HEK293 (cell line): ENCODE data around the gene APLF.

Experiments
- CTCF ChIA-PET: fragments of 350-600 bp; formaldehyde crosslinking; extraction: SDS; loops from one replicate; lab custom pipeline; 2021; ENCODE audit warnings: antibody characterized with exemption; lab: Yijun Ruan, JAX
- POLR2A ChIA-PET: fragments of 300-600 bp; formaldehyde crosslinking; extraction: SDS; loops from one replicate; lab custom pipeline; 2020; ENCODE audit warnings: antibody characterized with exemption, inconsistent platforms; lab: Yijun Ruan, JAX
- H3K27ac ChIP-seq: fragments of 200-500 bp; sonication (Bioruptor generic); 2 replicates; pipeline ENCODE4 v1.5.1; 2014; ENCODE audit warnings: low read depth, low read length, control low read depth, inconsistent platforms; ENCODE audit errors: extremely low read depth
- H3K36me3 ChIP-seq, 2 experiments: fragments of 200-500 bp in 1 of 2; sonication (Bioruptor generic) in 1 of 2; 1 replicate in 1 of 2; 2 replicates in 1 of 2; pipeline ENCODE4 v1.5.1; 2014 to 2017; ENCODE audit warnings: inconsistent platforms in 2 of 2, low read length in 2 of 2; ENCODE audit not compliant: control insufficient read depth in 2 of 2, insufficient read depth in 1 of 2
- H3K4me1 ChIP-seq: fragments of 200-500 bp; sonication (Bioruptor generic); 2 replicates; pipeline ENCODE4 v1.5.1; 2014; ENCODE audit warnings: mild to moderate bottlenecking, low read length, inconsistent platforms; ENCODE audit not compliant: control insufficient read depth, insufficient read depth
- H3K4me3 ChIP-seq: 2 replicates; pipeline ENCODE4 v1.5.1; 2011; ENCODE audit warnings: low read depth, mild to moderate bottlenecking, control low read depth, low read length, moderate library complexity
- H3K9me3 ChIP-seq: fragments of 200-500 bp; sonication (Bioruptor generic); 2 replicates; pipeline ENCODE4 v1.5.1; 2014; ENCODE audit warnings: low read depth, low read length, inconsistent platforms; ENCODE audit not compliant: control insufficient read depth, insufficient read depth
- ATF2 ChIP-seq: fragments of 450-650 bp; formaldehyde crosslinking; IDR thresholded peaks from 2 replicates; pipeline ENCODE4 v1.5.1; 2016; ENCODE audit warnings: missing biosample characterization, missing genetic modification characterization, low read depth
- IKZF3 ChIP-seq: fragments of 450-650 bp; IDR thresholded peaks from 2 replicates; pipeline ENCODE4 v1.5.0; 2018; ENCODE audit warnings: missing biosample characterization, mild to moderate bottlenecking, missing genetic modification characterization, moderate library complexity
- OSR2 ChIP-seq: fragments of 450-650 bp; formaldehyde crosslinking; IDR thresholded peaks from 2 replicates; pipeline ENCODE4 v1.5.1; 2016; ENCODE audit warnings: missing biosample characterization, missing genetic modification characterization
- ZBTB49 ChIP-seq: fragments of 450-650 bp; formaldehyde crosslinking; IDR thresholded peaks from 2 replicates; pipeline ENCODE4 v1.5.1; 2016; ENCODE audit warnings: missing biosample characterization, missing genetic modification characterization, low read depth
- ZEB2 ChIP-seq: fragments of 450-650 bp; formaldehyde crosslinking; IDR thresholded peaks from 2 replicates; pipeline ENCODE4 v1.5.1; 2016; ENCODE audit warnings: missing biosample characterization, missing genetic modification characterization
- ZNF791 ChIP-seq: fragments of 450-650 bp; formaldehyde crosslinking; IDR thresholded peaks from 2 replicates; pipeline ENCODE4 v1.5.1; 2016; ENCODE audit warnings: missing biosample characterization, missing genetic modification characterization
- TF ChIP-seq, protein P1 (sequence below): fragments of 450-650 bp; formaldehyde crosslinking; IDR thresholded peaks from 2 replicates; pipeline ENCODE4 v1.5.0; 2017; ENCODE audit warnings: missing biosample characterization, missing genetic modification characterization, borderline replicate concordance
- TF ChIP-seq, protein P2 (sequence below): fragments of 450-650 bp; formaldehyde crosslinking; IDR thresholded peaks from 2 replicates; pipeline ENCODE4 v1.5.1; 2017; ENCODE audit warnings: missing biosample characterization, missing genetic modification characterization
- TF ChIP-seq, protein P3 (sequence below): fragments of 450-650 bp; formaldehyde crosslinking; IDR thresholded peaks from 2 replicates; pipeline ENCODE4 v1.5.1; 2016; ENCODE audit warnings: missing biosample characterization, missing genetic modification characterization
- TF ChIP-seq, protein P4 (sequence below): fragments of 450-650 bp; formaldehyde crosslinking; conservative IDR thresholded peaks from 2 replicates; pipeline ENCODE4 v1.5.1; 2016; ENCODE audit warnings: low read depth, missing biosample characterization, missing genetic modification characterization

Gene APLF

DNA sequence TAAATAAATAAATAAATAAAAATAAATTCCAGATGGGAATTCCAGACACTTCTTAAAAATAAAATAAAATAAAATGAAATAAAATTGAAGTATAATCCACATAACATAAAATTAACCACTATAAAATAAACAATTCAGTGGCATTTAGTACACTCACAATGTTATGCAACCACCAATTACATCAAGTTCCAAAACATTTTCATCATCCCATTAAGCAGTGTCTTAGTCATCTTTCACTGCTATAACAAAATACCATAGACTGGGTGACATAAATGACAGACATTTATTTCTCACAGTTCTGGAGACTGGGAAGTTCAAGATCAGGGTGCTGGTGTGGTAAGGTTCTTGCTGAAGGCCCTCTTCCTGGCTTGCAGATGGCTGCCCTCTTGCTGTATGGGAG, 153.4 kb downstream of the APLF start:
- ChIA-PET POLR2A (no interaction called here), CTCF (no interaction called here)
- H3K9me3 ChIP-seq = no peaks in the 10 kb centered on the region
- TF ChIP-seq, protein P1, sequence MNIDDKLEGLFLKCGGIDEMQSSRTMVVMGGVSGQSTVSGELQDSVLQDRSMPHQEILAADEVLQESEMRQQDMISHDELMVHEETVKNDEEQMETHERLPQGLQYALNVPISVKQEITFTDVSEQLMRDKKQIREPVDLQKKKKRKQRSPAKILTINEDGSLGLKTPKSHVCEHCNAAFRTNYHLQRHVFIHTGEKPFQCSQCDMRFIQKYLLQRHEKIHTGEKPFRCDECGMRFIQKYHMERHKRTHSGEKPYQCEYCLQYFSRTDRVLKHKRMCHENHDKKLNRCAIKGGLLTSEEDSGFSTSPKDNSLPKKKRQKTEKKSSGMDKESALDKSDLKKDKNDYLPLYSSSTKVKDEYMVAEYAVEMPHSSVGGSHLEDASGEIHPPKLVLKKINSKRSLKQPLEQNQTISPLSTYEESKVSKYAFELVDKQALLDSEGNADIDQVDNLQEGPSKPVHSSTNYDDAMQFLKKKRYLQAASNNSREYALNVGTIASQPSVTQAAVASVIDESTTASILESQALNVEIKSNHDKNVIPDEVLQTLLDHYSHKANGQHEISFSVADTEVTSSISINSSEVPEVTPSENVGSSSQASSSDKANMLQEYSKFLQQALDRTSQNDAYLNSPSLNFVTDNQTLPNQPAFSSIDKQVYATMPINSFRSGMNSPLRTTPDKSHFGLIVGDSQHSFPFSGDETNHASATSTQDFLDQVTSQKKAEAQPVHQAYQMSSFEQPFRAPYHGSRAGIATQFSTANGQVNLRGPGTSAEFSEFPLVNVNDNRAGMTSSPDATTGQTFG (tag by site-specific recombination) = no peak
- TF ChIP-seq ATF2 (tag by site-specific recombination) = no peak
- no peak for TF ChIP-seq IKZF3 (tag by site-specific recombination)
- TF ChIP-seq, protein P2, sequence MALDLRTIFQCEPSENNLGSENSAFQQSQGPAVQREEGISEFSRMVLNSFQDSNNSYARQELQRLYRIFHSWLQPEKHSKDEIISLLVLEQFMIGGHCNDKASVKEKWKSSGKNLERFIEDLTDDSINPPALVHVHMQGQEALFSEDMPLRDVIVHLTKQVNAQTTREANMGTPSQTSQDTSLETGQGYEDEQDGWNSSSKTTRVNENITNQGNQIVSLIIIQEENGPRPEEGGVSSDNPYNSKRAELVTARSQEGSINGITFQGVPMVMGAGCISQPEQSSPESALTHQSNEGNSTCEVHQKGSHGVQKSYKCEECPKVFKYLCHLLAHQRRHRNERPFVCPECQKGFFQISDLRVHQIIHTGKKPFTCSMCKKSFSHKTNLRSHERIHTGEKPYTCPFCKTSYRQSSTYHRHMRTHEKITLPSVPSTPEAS (tag by site-specific recombination) = no peak
- TF ChIP-seq, protein P3, sequence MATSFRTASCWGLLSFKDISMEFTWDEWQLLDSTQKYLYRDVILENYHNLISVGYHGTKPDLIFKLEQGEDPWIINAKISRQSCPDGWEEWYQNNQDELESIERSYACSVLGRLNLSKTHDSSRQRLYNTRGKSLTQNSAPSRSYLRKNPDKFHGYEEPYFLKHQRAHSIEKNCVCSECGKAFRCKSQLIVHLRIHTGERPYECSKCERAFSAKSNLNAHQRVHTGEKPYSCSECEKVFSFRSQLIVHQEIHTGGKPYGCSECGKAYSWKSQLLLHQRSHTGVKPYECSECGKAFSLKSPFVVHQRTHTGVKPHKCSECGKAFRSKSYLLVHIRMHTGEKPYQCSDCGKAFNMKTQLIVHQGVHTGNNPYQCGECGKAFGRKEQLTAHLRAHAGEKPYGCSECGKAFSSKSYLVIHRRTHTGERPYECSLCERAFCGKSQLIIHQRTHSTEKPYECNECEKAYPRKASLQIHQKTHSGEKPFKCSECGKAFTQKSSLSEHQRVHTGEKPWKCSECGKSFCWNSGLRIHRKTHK (tag by site-specific recombination) = no peak
- TF ChIP-seq ZEB2 (tag by site-specific recombination) = no peak
- TF ChIP-seq OSR2 = no peak
- TF ChIP-seq, protein P4, sequence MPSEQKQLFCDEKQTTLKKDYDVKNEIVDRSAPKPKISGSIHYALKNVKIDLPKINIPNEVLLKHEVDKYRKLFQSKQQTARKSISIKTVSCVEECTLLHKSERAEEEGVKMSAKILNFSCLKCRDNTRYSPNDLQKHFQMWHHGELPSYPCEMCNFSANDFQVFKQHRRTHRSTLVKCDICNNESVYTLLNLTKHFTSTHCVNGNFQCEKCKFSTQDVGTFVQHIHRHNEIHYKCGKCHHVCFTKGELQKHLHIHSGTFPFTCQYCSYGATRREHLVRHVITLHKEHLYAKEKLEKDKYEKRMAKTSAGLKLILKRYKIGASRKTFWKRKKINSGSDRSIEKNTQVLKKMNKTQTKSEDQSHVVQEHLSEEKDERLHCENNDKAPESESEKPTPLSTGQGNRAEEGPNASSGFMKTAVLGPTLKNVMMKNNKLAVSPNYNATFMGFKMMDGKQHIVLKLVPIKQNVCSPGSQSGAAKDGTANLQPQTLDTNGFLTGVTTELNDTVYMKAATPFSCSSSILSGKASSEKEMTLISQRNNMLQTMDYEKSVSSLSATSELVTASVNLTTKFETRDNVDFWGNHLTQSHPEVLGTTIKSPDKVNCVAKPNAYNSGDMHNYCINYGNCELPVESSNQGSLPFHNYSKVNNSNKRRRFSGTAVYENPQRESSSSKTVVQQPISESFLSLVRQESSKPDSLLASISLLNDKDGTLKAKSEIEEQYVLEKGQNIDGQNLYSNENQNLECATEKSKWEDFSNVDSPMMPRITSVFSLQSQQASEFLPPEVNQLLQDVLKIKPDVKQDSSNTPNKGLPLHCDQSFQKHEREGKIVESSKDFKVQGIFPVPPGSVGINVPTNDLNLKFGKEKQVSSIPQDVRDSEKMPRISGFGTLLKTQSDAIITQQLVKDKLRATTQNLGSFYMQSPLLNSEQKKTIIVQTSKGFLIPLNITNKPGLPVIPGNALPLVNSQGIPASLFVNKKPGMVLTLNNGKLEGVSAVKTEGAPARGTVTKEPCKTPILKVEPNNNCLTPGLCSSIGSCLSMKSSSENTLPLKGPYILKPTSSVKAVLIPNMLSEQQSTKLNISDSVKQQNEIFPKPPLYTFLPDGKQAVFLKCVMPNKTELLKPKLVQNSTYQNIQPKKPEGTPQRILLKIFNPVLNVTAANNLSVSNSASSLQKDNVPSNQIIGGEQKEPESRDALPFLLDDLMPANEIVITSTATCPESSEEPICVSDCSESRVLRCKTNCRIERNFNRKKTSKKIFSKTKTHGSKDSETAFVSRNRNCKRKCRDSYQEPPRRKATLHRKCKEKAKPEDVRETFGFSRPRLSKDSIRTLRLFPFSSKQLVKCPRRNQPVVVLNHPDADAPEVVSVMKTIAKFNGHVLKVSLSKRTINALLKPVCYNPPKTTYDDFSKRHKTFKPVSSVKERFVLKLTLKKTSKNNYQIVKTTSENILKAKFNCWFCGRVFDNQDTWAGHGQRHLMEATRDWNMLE (tag by site-specific recombination) = no peak
- TF ChIP-seq ZBTB49 (tag by site-specific recombination) = no peak
- no peak for TF ChIP-seq ZNF791
- H3K27ac ChIP-seq = no peak overlapping the region
- no peak overlapping the region for H3K4me3 ChIP-seq
- no peaks in the 10 kb centered on the region for H3K36me3 ChIP-seq
- H3K4me1 ChIP-seq = no peaks in the 10 kb centered on the region
